GM06990 (cell line): Measurements from ENCODE around the gene SPAG8.

Source experiments
- DNase-seq: peaks from one replicate; pipeline ENCODE4 v3.0.0-alpha.2; 2011; ENCODE audit not compliant: insufficient read length; ENCODE audit errors: extremely low read depth
- H3K27me3 ChIP-seq: replicated peaks from 2 replicates; pipeline ENCODE4 v1.6.0; 2011; ENCODE audit warnings: low read length; ENCODE audit not compliant: control insufficient read depth, insufficient read depth
- H3K36me3 ChIP-seq: 2 replicates; pipeline ENCODE4 v1.5.1; 2011; ENCODE audit warnings: low read length; ENCODE audit not compliant: control insufficient read depth, insufficient read depth
- H3K4me3 ChIP-seq: replicated peaks from 2 replicates; pipeline ENCODE4 v1.5.1; 2011; ENCODE audit warnings: low read depth, mild to moderate bottlenecking, control low read depth, low read length
- TF ChIP-seq, protein P1 (sequence below): IDR thresholded peaks from 2 replicates; pipeline ENCODE4 v1.5.1; 2011; ENCODE audit warnings: low read length, control low read depth, mild to moderate bottlenecking, inconsistent platforms; ENCODE audit not compliant: insufficient read depth, poor library complexity, severe bottlenecking

SPAG8 gene

DNA sequence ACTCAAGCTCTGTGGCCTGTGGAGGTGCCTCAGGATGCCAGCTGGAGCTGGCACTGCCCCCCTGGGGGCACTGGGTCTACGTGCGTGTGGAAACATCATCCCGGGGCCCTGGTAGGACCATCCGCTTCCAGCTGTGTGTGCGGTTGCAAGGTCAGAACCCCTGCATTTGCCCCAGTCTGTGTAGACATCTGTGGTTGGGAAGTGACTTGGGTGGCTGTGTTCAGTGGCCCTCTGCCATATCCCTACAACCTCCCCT, 29.5 kb upstream of the SPAG8 start:
- TF ChIP-seq, protein P1, sequence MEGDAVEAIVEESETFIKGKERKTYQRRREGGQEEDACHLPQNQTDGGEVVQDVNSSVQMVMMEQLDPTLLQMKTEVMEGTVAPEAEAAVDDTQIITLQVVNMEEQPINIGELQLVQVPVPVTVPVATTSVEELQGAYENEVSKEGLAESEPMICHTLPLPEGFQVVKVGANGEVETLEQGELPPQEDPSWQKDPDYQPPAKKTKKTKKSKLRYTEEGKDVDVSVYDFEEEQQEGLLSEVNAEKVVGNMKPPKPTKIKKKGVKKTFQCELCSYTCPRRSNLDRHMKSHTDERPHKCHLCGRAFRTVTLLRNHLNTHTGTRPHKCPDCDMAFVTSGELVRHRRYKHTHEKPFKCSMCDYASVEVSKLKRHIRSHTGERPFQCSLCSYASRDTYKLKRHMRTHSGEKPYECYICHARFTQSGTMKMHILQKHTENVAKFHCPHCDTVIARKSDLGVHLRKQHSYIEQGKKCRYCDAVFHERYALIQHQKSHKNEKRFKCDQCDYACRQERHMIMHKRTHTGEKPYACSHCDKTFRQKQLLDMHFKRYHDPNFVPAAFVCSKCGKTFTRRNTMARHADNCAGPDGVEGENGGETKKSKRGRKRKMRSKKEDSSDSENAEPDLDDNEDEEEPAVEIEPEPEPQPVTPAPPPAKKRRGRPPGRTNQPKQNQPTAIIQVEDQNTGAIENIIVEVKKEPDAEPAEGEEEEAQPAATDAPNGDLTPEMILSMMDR = no peak

DNA sequence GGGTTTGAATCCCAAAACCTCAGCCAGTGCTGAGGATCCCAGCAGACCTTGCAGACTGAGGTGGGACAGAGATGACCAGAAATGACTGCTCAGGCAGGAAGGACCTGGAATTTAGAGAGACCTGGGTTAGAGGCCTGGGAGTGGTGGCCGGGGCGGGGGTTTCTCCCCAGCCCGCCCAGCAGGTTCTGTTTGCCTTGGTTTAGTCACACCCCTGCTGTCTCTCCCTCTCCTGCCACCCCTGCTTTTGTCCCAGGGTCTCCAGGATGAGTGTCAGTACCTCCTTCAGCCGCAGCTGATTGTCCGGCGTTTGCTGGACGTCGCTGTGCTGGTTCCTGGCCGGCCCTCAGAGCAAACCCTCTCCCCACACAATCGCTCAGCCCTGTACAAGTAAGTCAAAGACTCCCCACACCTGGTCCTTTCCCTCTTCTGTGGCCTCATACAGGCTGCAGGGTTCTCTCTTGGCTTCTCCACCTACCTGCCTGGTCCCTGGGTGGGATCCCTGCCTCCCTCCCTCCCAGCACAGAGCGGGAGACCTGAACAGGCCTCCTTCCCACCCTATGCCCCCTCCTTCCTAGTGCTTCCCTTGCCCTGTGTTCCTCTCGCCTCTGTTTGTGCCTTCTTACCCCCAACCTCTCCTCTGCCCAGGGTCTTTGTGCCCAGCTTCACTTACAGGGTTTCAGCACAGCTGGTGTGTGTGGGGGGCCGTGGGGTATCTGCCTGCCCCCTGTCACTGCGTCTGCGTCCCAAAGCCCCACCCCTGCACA, 29.0 kb upstream of the SPAG8 start:
- H3K27me3 ChIP-seq = no peaks in the 10 kb centered on the region
- TF ChIP-seq, protein P1 = no peak
- H3K4me3 ChIP-seq = no peak overlapping the region
- no peak for DNase-seq
- no peaks in the 10 kb centered on the region for H3K36me3 ChIP-seq

More for the DNA sequence above, 29.5 kb upstream of the SPAG8 start:
- no peaks in the 10 kb centered on the region for H3K36me3 ChIP-seq
- H3K4me3 ChIP-seq = no peak overlapping the region
- DNase-seq = no peak
- H3K27me3 ChIP-seq = no peaks in the 10 kb centered on the region

DNA sequence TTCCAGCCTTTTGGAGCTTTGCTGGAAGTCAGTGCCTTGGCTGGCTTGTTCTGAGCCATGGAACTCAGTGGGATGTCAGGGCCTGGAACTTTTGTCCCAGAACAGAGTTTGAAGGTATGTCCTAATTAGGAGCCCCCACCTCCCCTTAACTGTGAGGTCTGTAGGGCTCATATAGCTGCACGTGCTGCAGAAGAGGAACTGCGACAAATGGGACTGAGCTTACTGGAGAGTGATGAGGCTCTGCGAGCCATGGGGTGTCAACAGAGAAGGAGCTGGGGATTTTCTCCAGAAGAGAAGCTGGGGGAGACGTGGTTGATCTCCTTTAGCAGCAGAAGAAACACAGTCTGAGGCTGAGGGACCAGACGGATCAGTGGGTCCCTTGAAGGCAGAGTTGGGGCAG, 27.9 kb upstream of the SPAG8 start:
- DNase-seq = no peak
- TF ChIP-seq, protein P1 = no peak
- Histone ChIP-seq H3K27me3 (no peaks in the 10 kb centered on the region), H3K36me3 (no peaks in the 10 kb centered on the region), H3K4me3 (no peak overlapping the region)

DNA sequence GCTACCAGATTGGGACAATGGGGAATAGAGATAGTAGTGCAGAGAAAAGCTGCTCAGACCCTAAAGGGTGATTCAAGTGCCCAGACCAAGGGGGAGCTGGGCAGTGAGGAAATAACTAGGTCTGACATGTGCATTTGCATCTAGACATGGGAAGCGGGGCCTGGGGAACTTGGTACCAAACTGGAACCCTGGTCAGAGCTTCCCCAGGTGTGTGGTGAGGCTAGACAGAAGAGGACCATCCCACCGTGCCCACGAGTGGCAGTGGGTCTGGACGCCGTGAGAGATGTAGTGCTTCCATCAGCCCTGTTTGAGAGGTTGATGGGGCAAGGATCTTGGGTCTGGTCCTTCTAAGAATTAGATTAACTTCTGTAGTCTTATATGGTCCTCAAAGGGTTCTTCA, 24.5 kb upstream of the SPAG8 start:
- TF ChIP-seq, protein P1 = no peak
- no peaks in the 10 kb centered on the region for H3K27me3 ChIP-seq
- no peak for DNase-seq
- no peak overlapping the region for H3K4me3 ChIP-seq
- H3K36me3 ChIP-seq = no peaks in the 10 kb centered on the region

DNA sequence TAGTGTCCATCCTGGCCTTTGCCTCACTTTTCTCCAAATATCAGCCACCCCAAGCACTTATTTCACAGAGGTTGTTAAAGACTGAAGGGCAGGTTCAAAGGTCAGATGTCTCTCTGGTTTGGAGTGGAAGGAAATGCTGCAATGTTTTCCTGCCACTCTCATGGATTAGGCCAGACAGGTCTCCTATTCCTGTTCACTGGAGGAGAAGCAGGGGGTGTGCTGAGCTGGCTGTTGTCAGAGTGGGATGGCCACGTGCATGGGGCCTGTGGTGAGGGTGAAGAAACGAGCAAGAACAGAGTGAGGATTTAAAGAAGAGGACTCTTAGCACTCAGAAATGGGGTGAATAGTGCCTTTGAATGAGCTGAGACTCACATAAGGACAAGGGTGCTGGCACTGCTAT, 23.7 kb upstream of the SPAG8 start:
- TF ChIP-seq, protein P1 = no peak
- Histone ChIP-seq H3K4me3 (no peak overlapping the region), H3K27me3 (no peaks in the 10 kb centered on the region), H3K36me3 (no peaks in the 10 kb centered on the region)
- no peak for DNase-seq

DNA sequence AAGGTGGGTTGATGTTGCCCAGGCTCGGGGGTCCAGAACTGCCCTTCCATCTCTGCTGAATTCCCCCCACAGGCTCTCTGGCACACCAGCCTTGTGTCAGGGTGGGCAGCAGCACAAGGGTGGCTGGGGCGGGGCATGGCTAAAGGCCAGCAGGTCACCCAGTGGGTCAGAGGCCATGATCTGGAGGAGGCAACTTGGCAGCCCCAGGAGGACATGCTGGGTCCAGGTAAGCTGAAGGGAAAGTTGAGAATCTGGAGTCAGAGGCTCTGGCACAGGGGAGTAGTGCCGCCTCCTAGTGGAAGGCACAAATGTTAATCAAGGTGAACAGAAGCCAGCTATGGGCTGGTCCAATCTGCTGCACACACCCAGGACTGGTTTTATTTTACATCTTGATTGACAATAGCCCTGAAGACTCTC, 23.2 kb upstream of the SPAG8 start:
- H3K36me3 ChIP-seq = no peaks in the 10 kb centered on the region
- TF ChIP-seq, protein P1 = peak; percentile 44
- no peaks in the 10 kb centered on the region for H3K27me3 ChIP-seq
- DNase-seq = no peak
- H3K4me3 ChIP-seq = no peak overlapping the region
